HuH-7.5 (cell line): ENCODE data around the gene ZFTA.
"Not testable (repeated sequence)": the region's sequence is repeated elsewhere in the genome, so short reads cannot be mapped to it uniquely, and the experiment has no call there.

Source experiments
- DNase-seq: peaks from one replicate; pipeline ENCODE4 v3.0.0; 2011; ENCODE audit warnings: low spot score

ZFTA gene

GRCh38 chr11:63775191-63775590 is 6.6 kb upstream of the ZFTA start:
- DNase-seq: no peak

GRCh38 chr11:63771741-63772318 is 3.3 kb upstream of the ZFTA start:
- DNase-seq: not testable (repeated sequence)

- no peak for DNase-seq
These were observed 2.2 kb upstream of the ZFTA start for GRCh38 chr11:63770763-63771162.

DNA sequence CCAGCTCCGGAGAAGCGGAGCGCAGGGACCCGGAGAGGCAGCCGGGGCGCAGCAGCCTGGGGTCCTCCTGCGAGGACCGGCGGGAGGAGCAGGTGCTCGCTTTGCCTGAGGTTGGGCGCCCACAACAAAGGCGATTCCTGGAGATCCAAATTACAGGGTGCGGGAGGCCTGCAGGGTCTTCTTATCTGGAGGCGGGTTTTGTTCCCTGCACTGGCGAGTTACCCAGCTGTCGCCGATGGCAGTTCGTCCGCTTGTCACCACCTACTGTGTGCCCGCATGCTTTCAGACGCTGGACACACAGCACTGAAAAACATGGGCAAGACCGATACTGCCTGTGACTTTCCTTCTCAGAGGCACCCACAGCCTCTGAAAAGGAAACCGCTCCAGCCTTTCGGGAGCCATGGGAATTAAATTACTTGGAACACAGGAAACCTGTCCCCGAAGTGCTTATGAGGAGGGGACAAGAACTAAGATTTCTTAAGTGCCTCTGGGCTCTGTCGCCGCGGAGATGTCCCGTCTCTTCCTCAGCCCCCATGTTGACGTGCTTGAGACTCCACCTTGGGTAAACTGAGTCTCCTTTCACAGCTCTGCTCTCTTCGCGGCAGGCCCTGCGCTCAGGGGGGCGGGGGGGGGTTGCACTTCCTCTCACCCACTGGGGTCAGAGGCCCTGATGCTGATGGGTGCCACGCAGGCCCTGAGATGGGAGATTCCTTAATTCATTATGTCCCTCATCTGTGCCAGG is 1.3 kb upstream of the ZFTA start:
- DNase-seq: no peak

- DNase-seq: peak; percentile 43
These were observed 603 bp upstream of the ZFTA start for GRCh38 chr11:63769042-63769713.

GRCh38 chr11:63767565-63768236 is 874 bp downstream of the ZFTA start:
- no peak for DNase-seq

- DNase-seq: peak; percentile 75
These were observed 1.4 kb downstream of the ZFTA start for GRCh38 chr11:63767267-63767564.

GRCh38 chr11:63766531-63767235 is 1.9 kb downstream of the ZFTA start:
- DNase-seq: no peak

GRCh38 chr11:63765688-63766241 is 2.8 kb downstream of the ZFTA start:
- no peak for DNase-seq

- DNase-seq: peak; percentile 79
These were observed 3.6 kb downstream of the ZFTA start for GRCh38 chr11:63764679-63765647.

GRCh38 chr11:63764340-63764678 is 4.3 kb downstream of the ZFTA start:
- DNase-seq: no peak

- DNase-seq: no peak
These were observed 4.9 kb downstream of the ZFTA start for GRCh38 chr11:63763496-63764339.

DNA sequence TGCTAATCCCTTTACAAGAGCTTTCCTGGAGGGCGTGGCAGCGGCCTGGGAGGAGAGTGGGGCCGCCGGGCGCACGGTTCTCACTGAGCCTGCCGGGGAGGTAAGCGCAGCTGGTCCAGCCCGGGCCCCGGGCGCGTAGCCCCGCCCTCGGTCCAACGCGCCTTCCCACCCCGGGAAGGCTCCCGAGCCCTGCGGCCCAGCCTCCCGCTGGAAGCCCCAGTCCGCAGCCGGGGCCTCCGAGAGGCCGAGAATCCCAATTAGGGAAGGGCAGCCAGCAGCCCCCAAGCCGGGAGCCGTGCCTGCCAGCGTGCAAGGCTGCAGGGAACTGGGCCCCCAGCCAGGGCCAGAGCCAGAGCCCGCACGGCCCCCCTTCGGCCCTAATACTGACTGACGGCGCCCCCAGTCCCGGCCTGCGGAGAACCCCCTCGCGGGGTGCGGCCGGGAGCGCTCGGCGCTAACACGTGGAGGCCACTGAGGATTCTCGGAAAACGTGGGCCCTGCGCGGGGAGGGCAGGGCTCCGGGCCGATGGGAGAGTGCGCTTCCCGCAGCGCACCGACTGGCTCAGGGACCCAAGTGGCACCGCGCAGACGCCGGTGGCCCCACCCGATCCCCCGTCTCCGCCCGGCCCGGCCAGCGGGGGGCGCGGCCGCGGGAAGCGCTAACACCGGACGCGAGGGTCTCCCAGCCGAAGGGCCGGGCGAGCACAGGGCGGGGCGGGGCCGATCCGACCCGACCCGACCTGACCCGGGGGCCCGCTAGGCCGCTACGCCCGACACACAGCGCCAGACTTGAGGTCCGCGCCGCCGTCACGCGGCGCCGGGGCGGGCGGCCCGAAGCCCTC is 5.7 kb downstream of the ZFTA start:
- no peak for DNase-seq

DNA sequence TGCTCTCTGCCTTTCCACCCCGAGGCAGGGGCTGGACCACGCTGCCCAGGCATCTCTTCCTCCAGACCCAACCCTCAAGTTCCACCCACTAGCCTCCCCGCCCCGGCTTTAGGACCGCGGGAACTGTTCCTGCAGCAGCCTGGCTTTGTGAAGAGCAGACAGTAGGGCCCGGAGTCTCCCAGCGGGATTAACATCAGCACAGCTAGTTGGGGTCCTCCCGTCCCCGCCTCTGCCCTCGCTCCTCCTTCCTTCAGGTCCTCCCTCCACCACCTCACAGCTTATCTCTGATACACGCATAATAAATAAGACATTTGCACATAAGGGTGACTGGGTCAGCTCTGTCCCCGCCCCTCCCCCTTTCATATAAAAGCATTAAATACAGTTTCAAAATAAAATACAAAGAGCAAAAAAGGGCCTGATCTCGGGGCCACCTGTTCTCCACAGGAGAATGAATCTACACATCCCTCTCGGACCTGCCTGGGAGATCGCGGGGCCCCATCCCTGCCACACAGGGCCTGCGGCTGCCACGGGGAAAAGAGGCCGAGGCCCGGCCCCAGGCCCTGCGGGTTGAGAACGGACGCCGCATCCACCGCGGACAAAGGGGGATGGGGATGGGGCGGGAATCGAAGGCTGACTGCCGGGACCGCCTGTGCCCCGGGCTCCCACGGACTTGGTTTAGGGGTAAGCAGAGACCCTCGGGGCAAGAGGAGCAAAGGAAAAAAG is 6.5 kb downstream of the ZFTA start:
- DNase-seq: no peak

GRCh38 chr11:63761188-63761587 is 7.4 kb downstream of the ZFTA start:
- DNase-seq: no peak

GRCh38 chr11:63760487-63761079 is 8.0 kb downstream of the ZFTA start:
- DNase-seq: no peak

DNA sequence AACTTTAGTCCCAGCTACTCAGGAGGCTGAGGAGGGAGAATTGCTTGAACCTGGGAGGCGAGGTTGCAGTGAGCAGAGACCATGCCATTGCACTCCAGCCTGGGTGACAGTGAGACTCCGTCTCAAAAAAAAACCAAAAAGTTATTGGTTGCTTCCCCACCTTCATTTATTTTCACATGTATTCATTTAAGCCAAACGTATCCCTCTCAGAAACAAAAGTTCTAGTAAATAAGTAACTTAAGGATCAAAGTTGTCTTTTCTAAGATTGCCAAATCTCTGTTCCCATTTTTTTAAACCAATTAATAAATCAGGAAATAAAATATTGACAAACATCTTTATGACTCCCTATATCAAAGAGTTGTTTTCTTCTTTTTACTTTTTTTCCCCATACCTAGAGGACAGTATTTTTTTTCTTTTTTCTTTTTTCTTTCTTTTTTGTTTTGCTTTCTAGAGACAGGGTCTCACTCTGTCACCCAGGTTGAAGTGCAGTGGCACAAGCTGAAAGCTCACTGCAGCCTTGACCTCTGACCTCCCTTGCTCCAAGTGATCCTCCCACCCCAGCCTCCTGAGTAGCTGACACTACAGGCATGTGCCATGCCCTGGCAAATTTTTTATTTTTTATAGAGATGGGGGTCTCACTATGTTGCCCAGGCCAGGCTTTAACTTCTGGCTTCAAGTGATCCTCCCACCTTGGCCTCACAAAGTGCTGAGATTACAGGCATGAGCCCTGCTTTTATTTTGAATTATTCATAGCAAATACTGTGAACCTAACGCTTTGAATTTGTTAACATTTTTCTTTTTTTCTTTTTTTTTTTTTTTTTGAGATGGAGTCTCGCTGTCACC is 11.4 kb downstream of the ZFTA start:
- DNase-seq: no peak
